GM12872 (cell line): ENCODE measurements around the gene DTD1.

Source experiments
- TF ChIP-seq, protein P1 (sequence below): IDR thresholded peaks from 3 replicates; pipeline ENCODE4 v1.5.1; 2011; ENCODE audit warnings: low read depth, mild to moderate bottlenecking, low read length, moderate library complexity; ENCODE audit not compliant: insufficient read depth

DTD1 gene

GRCh38 chr20:18614244-18614643 is 26.4 kb downstream of the DTD1 start:
- TF ChIP-seq, protein P1, sequence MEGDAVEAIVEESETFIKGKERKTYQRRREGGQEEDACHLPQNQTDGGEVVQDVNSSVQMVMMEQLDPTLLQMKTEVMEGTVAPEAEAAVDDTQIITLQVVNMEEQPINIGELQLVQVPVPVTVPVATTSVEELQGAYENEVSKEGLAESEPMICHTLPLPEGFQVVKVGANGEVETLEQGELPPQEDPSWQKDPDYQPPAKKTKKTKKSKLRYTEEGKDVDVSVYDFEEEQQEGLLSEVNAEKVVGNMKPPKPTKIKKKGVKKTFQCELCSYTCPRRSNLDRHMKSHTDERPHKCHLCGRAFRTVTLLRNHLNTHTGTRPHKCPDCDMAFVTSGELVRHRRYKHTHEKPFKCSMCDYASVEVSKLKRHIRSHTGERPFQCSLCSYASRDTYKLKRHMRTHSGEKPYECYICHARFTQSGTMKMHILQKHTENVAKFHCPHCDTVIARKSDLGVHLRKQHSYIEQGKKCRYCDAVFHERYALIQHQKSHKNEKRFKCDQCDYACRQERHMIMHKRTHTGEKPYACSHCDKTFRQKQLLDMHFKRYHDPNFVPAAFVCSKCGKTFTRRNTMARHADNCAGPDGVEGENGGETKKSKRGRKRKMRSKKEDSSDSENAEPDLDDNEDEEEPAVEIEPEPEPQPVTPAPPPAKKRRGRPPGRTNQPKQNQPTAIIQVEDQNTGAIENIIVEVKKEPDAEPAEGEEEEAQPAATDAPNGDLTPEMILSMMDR = no peak

- TF ChIP-seq, protein P1 = no peak
Observed at GRCh38 chr20:18615020-18615650, 27.3 kb downstream of the DTD1 start.

GRCh38 chr20:18621004-18621403 is 33.1 kb downstream of the DTD1 start:
- TF ChIP-seq, protein P1 = no peak

DNA sequence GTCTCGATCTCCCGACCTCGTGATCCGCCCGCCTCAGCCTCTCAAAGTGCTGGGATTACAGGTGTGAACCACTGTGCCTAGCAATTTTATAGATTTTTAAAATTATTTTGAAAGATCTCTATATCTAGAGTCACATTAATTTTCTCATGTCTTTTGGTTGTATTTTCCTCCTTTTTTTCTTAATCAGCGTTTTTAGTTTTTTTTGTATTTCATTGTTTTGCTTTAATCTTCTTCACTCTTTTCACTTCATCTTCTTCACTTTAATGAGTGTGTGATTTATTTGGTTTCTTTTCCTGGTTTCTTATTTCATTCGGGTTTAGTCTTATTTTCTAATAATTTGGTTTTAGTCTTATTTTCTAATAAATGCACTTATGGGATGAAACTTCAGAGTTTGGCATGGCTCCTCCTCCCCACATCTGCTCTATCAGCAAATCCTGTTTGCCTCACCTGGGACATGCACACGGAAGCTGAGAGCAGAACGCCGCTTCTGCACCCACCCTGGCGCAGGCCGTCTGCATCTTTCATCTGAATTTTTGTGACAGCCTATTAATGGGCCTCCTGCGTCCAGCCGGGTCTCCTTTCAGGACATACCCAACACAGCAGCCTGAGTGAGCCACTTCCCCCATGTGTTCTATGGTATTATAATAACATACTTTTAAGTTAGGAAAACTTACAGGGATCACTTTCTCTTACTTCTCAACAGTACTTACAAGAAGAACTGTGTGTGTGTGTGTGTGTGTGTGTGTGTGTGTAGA is 35.5 kb downstream of the DTD1 start:
- TF ChIP-seq, protein P1 = no peak

DNA sequence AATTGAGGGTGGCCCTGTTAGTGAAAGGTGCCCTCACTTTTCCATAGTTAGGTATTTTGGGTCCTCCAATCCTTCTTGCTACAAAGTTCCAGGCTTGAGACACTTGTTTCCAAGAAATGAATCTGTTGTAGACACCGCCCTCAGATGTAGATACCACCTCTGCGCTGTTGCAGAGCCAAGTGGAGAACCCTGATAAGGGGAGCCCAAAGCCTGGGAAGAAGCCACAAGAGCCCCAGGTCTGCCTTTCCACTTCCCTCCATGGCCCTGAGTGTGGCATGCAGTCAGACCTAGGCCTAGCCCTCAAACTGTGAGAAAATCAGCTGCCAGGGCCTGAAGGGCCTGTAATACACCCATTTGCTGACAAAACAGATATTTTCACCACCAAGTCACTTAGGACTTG is 37.1 kb downstream of the DTD1 start:
- TF ChIP-seq, protein P1 = no peak

DNA sequence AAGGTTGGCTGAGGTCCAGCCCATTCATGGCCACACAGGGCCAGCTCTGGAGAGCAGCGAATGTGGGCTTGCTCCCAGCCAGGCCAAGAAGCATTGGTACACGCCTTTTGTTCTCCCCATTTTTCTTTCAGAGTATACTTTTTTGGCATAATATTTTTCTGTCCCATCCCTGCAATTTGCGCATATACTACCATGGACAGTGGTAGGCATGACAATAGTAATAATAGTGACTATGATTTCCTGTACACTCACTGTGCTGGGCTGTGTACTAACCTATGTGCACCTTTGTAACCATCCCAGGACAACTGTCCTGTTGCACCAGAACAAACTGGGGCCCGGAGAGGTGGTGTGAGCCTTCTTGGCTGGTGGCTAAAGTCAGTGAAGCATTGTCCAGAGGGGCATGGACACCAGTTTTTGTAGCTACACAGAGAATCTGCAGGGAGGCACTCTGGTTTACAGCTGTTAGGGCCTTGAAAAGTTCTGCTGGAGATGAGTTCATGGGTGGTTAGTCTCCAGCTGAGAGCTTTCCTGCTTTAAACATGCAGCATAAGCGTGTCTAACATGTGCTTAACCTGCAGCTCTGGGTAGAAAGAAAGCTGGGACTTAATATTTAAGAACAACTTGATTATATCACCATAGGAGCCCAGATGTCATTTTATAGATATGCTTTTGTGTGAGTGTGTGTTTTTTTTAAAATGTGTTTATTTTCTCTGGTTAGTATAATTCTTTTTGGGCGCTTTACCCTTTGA is 38.2 kb downstream of the DTD1 start:
- TF ChIP-seq, protein P1 = no peak

DNA sequence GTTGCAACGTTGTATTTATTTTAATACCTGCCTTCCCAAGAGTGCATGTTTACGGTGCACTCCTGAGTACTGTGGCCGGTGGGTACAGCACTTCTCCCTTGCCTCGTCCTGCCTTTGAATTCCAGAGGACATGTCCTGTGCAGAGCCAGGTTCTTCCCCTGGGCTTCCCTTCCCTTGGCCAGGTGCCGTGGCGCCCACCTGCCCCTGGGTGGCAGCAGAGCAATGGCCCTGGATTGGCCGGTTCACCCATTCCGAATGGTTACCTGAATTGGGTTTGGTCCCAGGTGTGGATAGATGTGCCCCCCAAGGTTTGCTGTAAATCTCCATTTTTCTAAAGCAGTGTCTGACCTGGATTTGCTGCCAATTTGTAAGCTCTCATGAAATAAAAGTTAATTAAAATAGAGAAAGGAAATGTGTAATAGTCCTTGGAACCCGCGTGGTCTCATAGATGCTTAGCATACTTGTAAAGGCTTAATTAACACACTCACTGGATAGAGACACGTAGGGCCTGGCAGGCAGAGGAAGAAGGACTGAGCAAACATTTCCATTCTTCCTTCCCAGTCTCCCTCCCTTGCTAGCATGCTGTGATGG is 40.6 kb downstream of the DTD1 start:
- TF ChIP-seq, protein P1 = peak; percentile 73
